Measurements from ENCODE around the gene LRRC27.

- no peak for TF ChIP-seq EP300 (IDR thresholded peaks at IDR 0.05)
- no peak for TF ChIP-seq CTCF (IDR thresholded peaks at IDR 0.05)
- TF ChIP-seq POLR2AphosphoS5 (IDR thresholded peaks at IDR 0.05), result no peak
- no peak for TF ChIP-seq POLR2A (IDR thresholded peaks at IDR 0.05)
These were observed 19.6 kb downstream of the LRRC27 start for GRCh38 chr10:132351611-132352010.
